Small intestine (tissue), 4 donors: ENCODE results near the gene OBSCN. TPM values are rescaled to one million over a fixed set of nuclear protein-coding genes. Genes with fewer than 3 reads are reported as not detected.

Experiments
- polyA plus RNA-seq, 4 donors: library from polyadenylated mRNA; stranded (reverse) in 3 of 4; unstranded in 1 of 4; fragments of 200-250 nt in 3 of 4; fragments of 120-200 nt in 1 of 4; gene quantifications; one replicate each; pipeline versions ENCODE4 v1.2.1 to v1.2.3, GENCODE V29; 2013
- donor health status: healthy with polysubstance abuse.
- donor health status: Bipolar disorder and iron deficiency.
- donor health status: healthy.

The OBSCN gene
- polyA plus RNA-seq, 4 donors, result 3.6 to 36.2 (median 5.7) TPM

Other genes with a start within 250 kb of the OBSCN start
- gene WNT3A, start 201.0 kb upstream of the OBSCN start, polyA plus RNA-seq, result under 1 TPM in 1 of 4 donors, not detected in 3; 0.01 TPM
- gene ARF1, start 125.3 kb upstream of the OBSCN start, polyA plus RNA-seq, result 100 to 1,000 TPM; 375 to 490 (median 410) TPM
- gene C1orf35, start 104.7 kb upstream of the OBSCN start, polyA plus RNA-seq, result 10 to 100 TPM; 15.4 to 18.1 (median 16.0) TPM
- 100 to 1,000 TPM in 2 of 4 donors, 10 to 100 TPM in 2; 56.8 to 148 (median 96.5) TPM for gene MRPL55, start 98.7 kb upstream of the OBSCN start, polyA plus RNA-seq
- gene GUK1, start 67.8 kb upstream of the OBSCN start, polyA plus RNA-seq, result 100 to 1,000 TPM; 183 to 595 (median 460) TPM
- gene GJC2, start 58.1 kb upstream of the OBSCN start, polyA plus RNA-seq, result 1 to 10 TPM in 1 of 4 donors, under 1 TPM in 2, not detected in 1; 0.27 to 1.4 (median 0.99) TPM
- 1 to 10 TPM; 2.0 to 8.6 (median 6.0) TPM for gene IBA57, start 42.2 kb upstream of the OBSCN start, polyA plus RNA-seq
- 10 to 100 TPM; 15.8 to 21.6 (median 17.9) TPM for gene TRIM11, start 198.8 kb downstream of the OBSCN start, polyA plus RNA-seq
- under 1 TPM in 2 of 4 donors, not detected in 2; 0.48 to 0.59 TPM for gene TRIM17, start 208.8 kb downstream of the OBSCN start, polyA plus RNA-seq